ENCODE results near the gene RBFOX2.

DNA sequence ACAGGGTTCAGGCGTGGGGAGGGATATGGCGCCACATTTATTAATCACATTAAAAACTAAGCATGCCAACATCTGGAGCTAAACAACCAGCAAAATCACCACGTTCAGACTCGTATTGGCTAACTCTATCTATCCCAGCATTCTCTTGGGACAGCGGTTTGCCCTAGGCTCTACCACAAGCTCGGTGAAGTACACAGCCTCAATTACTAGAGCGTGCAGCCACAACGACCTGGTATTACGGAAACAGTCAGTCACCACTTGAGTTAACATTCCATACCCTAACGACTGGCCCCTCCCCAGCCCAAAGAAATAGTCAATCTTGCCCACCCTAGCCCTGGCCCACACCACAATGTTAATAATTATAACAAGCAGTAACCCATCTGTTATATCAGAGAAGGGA lies 278.8 kb downstream of the RBFOX2 start:
- TF ChIP-seq POLR2AphosphoS5 (IDR thresholded peaks at IDR 0.05; ENCODE audit: borderline replicate concordance, low read depth, low read length) = peak; percentile 62
- TF ChIP-seq EZH2 (IDR thresholded peaks at IDR 0.05) = no peak

All from SK-N-MC (cell line).